Transverse colon (tissue), 4 donors: ENCODE results near the gene PARP3.

ENCODE experiments used
- CTCF ChIP-seq, 5 experiments: fragments of 200-600 bp in 3 of 5; fragments of 450-650 bp in 2 of 5; sonication (generic) in 3 of 5; IDR thresholded peaks; 1 replicate in 2 of 5; 2 replicates in 3 of 5; pipeline ENCODE4 v1.5.1; 2016 to 2017; ENCODE audit warnings: antibody characterized with exemption in 5 of 5, inconsistent platforms in 3 of 5, mild to moderate bottlenecking in 2 of 5, moderate library complexity in 1 of 5
- EP300 ChIP-seq: sonication (generic); formaldehyde crosslinking; IDR thresholded peaks from one replicate; pipeline ENCODE4 v1.6.1; 2017; ENCODE audit warnings: antibody characterized with exemption, low read depth
- POLR2A ChIP-seq: fragments of 450-650 bp; IDR thresholded peaks from one replicate; pipeline ENCODE4 v1.6.1; 2016; ENCODE audit warnings: antibody characterized with exemption, mild to moderate bottlenecking, moderate library complexity
- POLR2AphosphoS5 ChIP-seq, 3 donors: sonication (generic); formaldehyde crosslinking; IDR thresholded peaks; one replicate each; pipeline ENCODE4 v1.6.1; 2016; ENCODE audit warnings: antibody characterized with exemption in 3 of 3

- TF ChIP-seq CTCF (IDR thresholded peaks at IDR 0.05) = no peak
- no peak for TF ChIP-seq POLR2A
- no peak for TF ChIP-seq EP300
- no peak for TF ChIP-seq POLR2AphosphoS5 (IDR thresholded peaks at IDR 0.05)
Measured at GRCh38 chr3:51997935-51998596, 55.9 kb downstream of the PARP3 start.
